ENCODE measurements around the gene IRF5. TPM values are rescaled to one million over a fixed set of nuclear protein-coding genes. Genes with fewer than 3 reads are reported as not detected.
"Not testable (repeated sequence)": the region's sequence is repeated elsewhere in the genome, so short reads cannot be mapped to it uniquely, and the experiment has no call there.

Gene IRF5
- total RNA-seq, 1 donor from 2014 or later = not detected

DNA sequence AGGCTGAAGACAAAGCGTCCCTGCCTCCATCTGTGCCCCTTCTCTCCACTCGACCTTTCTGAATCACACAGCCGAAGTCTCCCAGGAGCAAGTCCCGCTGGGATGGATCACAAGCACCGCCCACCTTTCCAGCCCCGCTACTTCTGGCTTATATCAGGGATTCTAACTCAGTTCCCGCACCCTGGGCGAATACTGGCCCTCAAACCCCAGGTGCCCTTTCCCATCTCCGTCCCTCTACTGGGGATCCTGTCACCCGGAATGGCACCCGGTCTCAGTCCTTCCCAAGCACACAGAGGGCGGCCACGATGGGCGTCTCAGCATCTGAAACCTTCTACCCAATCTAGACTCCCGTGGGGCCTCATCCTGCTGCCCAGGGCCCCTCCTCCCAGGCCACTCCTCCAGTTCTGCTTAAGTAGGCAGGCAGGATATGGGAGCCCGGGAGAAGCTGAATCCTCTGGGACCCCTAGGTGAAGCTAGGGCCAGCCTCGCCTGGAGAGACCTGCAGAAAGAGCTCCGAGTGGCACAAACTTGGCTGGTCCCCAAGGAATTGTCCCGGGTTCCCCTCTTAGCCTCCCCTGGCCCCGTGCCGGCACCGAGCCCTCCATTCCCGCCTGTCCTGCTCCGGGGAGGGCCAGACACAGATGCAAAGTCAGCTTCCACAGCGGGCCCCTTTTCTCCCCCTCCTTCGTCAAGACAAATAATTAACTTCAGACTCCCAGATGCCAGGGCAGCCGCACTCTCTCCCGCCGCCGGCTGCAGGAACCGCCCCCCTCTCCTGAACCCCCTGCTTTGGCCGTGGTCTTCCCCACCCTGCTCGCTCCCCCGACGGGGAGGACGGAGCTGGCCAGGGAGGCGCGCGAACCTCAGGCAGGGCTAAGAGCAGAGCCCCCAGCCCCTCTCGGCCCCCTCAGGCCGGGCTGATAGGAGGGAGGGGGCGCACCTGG, 27.8 kb upstream of the IRF5 start:
- no peak for DNase-seq (ENCODE audit: low read depth, low spot score)
- H3K27ac Mint-ChIP-seq (ENCODE audit: unreplicated experiment) = peak overlapping the region; percentile 79
- H3K4me1 Mint-ChIP-seq = peaks cover 26% of the 10 kb centered on the region
- H3K27me3 Mint-ChIP-seq (ENCODE audit: low read depth) = peaks cover 27% of the 10 kb centered on the region
- H3K36me3 Mint-ChIP-seq (ENCODE audit: low read depth) = no peaks in the 10 kb centered on the region
- H3K4me3 Mint-ChIP-seq = peak overlapping the region; percentile 86
- H3K9me3 Mint-ChIP-seq = no peaks in the 10 kb centered on the region
- TF ChIP-seq, protein P1, sequence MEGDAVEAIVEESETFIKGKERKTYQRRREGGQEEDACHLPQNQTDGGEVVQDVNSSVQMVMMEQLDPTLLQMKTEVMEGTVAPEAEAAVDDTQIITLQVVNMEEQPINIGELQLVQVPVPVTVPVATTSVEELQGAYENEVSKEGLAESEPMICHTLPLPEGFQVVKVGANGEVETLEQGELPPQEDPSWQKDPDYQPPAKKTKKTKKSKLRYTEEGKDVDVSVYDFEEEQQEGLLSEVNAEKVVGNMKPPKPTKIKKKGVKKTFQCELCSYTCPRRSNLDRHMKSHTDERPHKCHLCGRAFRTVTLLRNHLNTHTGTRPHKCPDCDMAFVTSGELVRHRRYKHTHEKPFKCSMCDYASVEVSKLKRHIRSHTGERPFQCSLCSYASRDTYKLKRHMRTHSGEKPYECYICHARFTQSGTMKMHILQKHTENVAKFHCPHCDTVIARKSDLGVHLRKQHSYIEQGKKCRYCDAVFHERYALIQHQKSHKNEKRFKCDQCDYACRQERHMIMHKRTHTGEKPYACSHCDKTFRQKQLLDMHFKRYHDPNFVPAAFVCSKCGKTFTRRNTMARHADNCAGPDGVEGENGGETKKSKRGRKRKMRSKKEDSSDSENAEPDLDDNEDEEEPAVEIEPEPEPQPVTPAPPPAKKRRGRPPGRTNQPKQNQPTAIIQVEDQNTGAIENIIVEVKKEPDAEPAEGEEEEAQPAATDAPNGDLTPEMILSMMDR (conservative IDR thresholded peaks at IDR 0.05) = no peak

DNA sequence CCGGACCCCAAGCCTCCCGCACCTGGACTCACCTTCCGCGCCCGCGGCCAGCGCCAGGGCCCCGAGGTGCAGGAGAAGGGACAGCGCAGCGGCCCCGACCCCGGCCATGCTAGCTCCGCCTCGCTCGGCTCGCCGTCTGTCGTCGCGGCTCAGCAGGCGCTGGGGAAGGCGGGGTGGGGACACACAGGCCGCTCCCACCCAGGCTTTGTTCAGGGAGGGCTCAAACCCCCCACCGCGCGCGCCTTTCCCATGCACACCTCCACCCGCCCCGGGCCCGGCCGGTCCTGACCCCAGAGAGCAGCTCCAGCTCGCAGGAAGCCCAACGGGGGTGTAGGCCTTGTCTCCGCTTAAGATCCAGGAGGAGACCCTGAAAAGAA, 27.2 kb upstream of the IRF5 start, which contains the start of gene KCP:
Gene KCP, minus strand, starts transcription at position 141 of the 377 bp plus-strand sequence. Its CDS starts 33 bp downstream, at position 108.
- no peaks in the 10 kb centered on the region for H3K36me3 Mint-ChIP-seq (ENCODE audit: low read depth)
- H3K4me1 Mint-ChIP-seq = peaks cover 26% of the 10 kb centered on the region
- TF ChIP-seq, protein P1 (conservative IDR thresholded peaks at IDR 0.05) = no peak
- peak within 1 kb of the TSS; percentile 79 for H3K27ac Mint-ChIP-seq (ENCODE audit: unreplicated experiment)
- H3K27me3 Mint-ChIP-seq (ENCODE audit: low read depth) = peaks cover 29% of the 10 kb centered on the region
- H3K4me3 Mint-ChIP-seq = peak within 1 kb of the TSS; percentile 86
- no peaks in the 10 kb centered on the region for H3K9me3 Mint-ChIP-seq
- no peak for DNase-seq (ENCODE audit: low read depth, low spot score)

DNA sequence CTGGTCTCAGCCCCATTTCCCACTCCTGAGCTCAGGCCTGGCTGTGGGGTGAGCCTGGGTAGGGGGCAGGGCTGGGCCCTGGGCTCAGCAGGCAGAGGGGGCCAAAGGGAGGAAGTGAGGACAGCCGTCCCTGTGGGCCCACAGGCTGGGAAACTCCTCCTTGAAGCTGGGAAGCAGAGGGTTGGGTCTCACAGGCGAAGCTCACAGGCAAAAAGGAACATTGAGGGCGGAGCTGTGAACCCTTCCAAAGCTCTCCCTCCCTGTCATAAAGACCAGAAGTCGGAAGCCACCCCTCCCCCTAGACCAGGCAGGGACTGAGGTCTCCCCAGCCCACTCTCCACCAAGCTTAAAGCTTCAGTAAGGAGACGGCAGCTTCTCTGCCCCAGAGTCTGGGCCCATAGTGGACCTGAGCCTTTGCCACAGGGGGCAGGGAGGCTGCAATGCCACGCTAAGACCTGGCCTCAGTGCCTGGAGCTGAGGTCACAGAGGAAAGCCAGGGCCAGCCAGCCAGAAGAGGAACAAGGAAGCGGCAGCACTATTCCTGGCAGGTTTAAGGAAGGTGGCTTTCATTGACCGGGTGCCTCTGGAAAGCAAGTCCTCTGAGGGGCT, 26.2 kb upstream of the IRF5 start:
- no peak for DNase-seq (ENCODE audit: low read depth, low spot score)
- H3K27me3 Mint-ChIP-seq (ENCODE audit: low read depth) = peaks cover 29% of the 10 kb centered on the region
- TF ChIP-seq, protein P1 (conservative IDR thresholded peaks at IDR 0.05) = no peak
- peak overlapping the region; percentile 75 for H3K4me3 Mint-ChIP-seq
- H3K4me1 Mint-ChIP-seq = peaks cover 26% of the 10 kb centered on the region
- H3K27ac Mint-ChIP-seq (ENCODE audit: unreplicated experiment) = no peak overlapping the region
- no peaks in the 10 kb centered on the region for H3K36me3 Mint-ChIP-seq (ENCODE audit: low read depth)
- H3K9me3 Mint-ChIP-seq = no peaks in the 10 kb centered on the region

DNA sequence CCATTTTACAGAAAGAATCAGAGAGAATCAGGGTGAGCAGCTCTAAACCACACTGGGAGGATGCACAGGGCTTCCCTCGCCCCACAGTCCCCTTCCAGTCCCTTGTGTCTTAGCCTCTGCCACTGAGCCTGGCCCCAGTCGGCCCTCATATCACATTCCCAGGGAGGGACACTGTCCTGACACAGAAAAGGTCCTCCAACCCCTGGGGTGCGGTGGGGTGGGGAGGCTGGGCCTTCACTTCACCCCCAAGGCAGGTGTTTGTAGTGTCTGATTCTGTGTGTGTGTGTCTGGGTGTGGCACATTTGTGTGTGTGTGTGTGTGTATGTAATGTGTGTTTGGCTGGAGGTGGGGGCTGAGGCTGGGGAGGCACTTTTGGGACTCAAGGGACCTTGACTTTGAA, 25.4 kb upstream of the IRF5 start:
- Mint-ChIP-seq H3K9me3 (no peaks in the 10 kb centered on the region), H3K36me3 (ENCODE audit: low read depth) (no peaks in the 10 kb centered on the region), H3K4me1 (peaks cover 26% of the 10 kb centered on the region), H3K27me3 (ENCODE audit: low read depth) (peaks cover 29% of the 10 kb centered on the region), H3K4me3 (no peak overlapping the region), H3K27ac (ENCODE audit: unreplicated experiment) (no peak overlapping the region)
- DNase-seq (ENCODE audit: low read depth, low spot score) = no peak
- TF ChIP-seq, protein P1 (conservative IDR thresholded peaks at IDR 0.05) = no peak

DNA sequence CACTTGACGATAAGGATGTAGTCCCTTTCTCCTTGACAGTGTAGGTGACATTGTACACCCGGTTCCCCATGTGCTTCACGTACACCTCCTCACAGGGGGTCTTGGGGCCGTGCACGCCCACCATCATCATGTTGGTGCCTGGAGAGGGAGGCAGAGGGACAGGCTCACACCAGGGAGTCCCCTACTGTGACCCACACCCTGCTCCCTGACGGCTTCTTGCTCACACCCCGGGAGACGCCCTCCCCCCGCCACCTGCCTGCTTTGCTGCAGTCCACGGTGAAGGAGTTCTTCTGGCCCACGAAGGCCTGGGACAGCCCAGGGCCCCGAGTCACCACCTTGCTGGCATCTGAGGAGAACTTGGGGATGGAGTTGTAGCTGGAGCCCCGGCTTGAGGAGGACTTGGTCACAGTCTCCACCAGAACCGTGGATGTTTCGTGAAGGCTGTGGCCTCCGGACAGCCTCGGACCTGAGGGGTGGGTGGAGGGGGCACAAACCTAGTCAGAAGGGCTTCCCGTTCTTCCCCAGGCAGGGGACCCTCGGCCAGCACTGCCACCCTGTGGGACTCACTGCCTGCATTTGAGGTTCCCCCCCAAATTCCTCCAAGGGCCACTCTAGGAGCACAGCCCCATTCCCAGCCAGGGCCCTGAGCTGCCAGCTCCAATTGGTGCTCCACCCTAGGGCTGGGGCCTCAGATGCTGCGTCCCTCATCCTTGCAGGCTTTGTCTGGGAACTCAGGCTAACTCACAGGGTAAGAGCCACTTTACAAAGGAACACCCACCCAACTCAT, 24.8 kb upstream of the IRF5 start:
- not testable (repeated sequence) for H3K27ac Mint-ChIP-seq (ENCODE audit: unreplicated experiment); H3K36me3 Mint-ChIP-seq (ENCODE audit: low read depth); H3K9me3 Mint-ChIP-seq; H3K4me3 Mint-ChIP-seq; DNase-seq (ENCODE audit: low read depth, low spot score)
- Mint-ChIP-seq H3K4me1 (peaks cover 26% of the 10 kb centered on the region), H3K27me3 (ENCODE audit: low read depth) (peaks cover 30% of the 10 kb centered on the region)
